H9 (cell line): ENCODE measurements around the gene GHRHR. TPM values are rescaled to one million over a fixed set of nuclear protein-coding genes. Genes with fewer than 3 reads are reported as not detected.

ENCODE experiments used
- DNase-seq: peaks from one replicate; pipeline ENCODE4 v3.0.0-alpha.2; 2017
- H2AFZ ChIP-seq: one replicate; pipeline ENCODE4 v1.6.1; 2013; ENCODE audit warnings: mild to moderate bottlenecking, low read length, control low read depth, moderate library complexity
- H2AK5ac ChIP-seq: 2 replicates; pipeline ENCODE4 v1.6.1; 2013; ENCODE audit warnings: low read length, control low read depth, mixed read lengths; ENCODE audit not compliant: insufficient read length
- H2BK120ac ChIP-seq: one replicate; pipeline ENCODE4 v1.6.1; 2013; ENCODE audit warnings: low read depth, mild to moderate bottlenecking, low read length, control low read depth, inconsistent platforms; ENCODE audit not compliant: poor library complexity, severe bottlenecking
- H2BK12ac ChIP-seq: 2 replicates; pipeline ENCODE4 v1.6.1; 2013; ENCODE audit warnings: low read length, control low read depth, mixed read lengths, low read depth; ENCODE audit not compliant: insufficient read length
- H2BK15ac ChIP-seq: 2 replicates; pipeline ENCODE4 v1.6.1; 2013; ENCODE audit warnings: low read depth, low read length, control low read depth
- H2BK20ac ChIP-seq: one replicate; pipeline ENCODE4 v1.6.1; 2013; ENCODE audit warnings: low read depth, mild to moderate bottlenecking, low read length, control low read depth, inconsistent platforms; ENCODE audit not compliant: poor library complexity, severe bottlenecking
- H2BK5ac ChIP-seq: 2 replicates; pipeline ENCODE4 v1.6.1; 2013; ENCODE audit warnings: low read length, control low read depth, mixed read lengths; ENCODE audit not compliant: insufficient read length
- H3K14ac ChIP-seq: 2 replicates; pipeline ENCODE4 v1.6.1; 2013; ENCODE audit warnings: low read length, control low read depth; ENCODE audit not compliant: insufficient read depth
- H3K18ac ChIP-seq: 2 replicates; pipeline ENCODE4 v1.6.1; 2013; ENCODE audit warnings: low read depth, mild to moderate bottlenecking, mixed read lengths, low read length, control low read depth; ENCODE audit not compliant: insufficient read length
- H3K23ac ChIP-seq: 2 replicates; pipeline ENCODE4 v1.6.1; 2013; ENCODE audit warnings: low read length, control low read depth, mixed read lengths, low read depth; ENCODE audit not compliant: insufficient read length
- H3K23me2 ChIP-seq: 2 replicates; pipeline ENCODE4 v1.6.1; 2013; ENCODE audit warnings: low read depth, mild to moderate bottlenecking, mixed read lengths, low read length, control low read depth; ENCODE audit not compliant: insufficient read length, poor library complexity, severe bottlenecking
- H3K27ac ChIP-seq: 2 replicates; pipeline ENCODE4 v1.5.1; 2013; ENCODE audit warnings: low read length, control low read depth, mixed read lengths, low read depth; ENCODE audit not compliant: insufficient read length
- H3K27me3 ChIP-seq: 2 replicates; pipeline ENCODE4 v1.6.1; 2013; ENCODE audit warnings: low read length, control low read depth, inconsistent platforms; ENCODE audit not compliant: insufficient read depth
- H3K4ac ChIP-seq: 2 replicates; pipeline ENCODE4 v1.6.1; 2013; ENCODE audit warnings: low read depth, mild to moderate bottlenecking, control low read depth, inconsistent platforms, low read length, moderate library complexity
- H3K4me1 ChIP-seq: 2 replicates; pipeline ENCODE4 v1.6.1; 2013; ENCODE audit warnings: low read length, control low read depth, inconsistent platforms; ENCODE audit not compliant: insufficient read depth
- H3K4me2 ChIP-seq: 2 replicates; pipeline ENCODE4 v1.6.1; 2013; ENCODE audit warnings: low read length, control low read depth, mixed read lengths; ENCODE audit not compliant: insufficient read length, insufficient read depth
- H3K56ac ChIP-seq: 2 replicates; pipeline ENCODE4 v1.6.1; 2013; ENCODE audit warnings: low read depth, mild to moderate bottlenecking, mixed read lengths, low read length, control low read depth; ENCODE audit not compliant: insufficient read length
- H3K79me1 ChIP-seq: 2 replicates; pipeline ENCODE4 v1.6.1; 2013; ENCODE audit warnings: low read depth, mild to moderate bottlenecking, moderate library complexity, low read length, control low read depth, inconsistent platforms; ENCODE audit not compliant: insufficient read depth, poor library complexity, severe bottlenecking
- H3K79me2 ChIP-seq: 2 replicates; pipeline ENCODE4 v1.6.1; 2013; ENCODE audit warnings: low read length, control low read depth, inconsistent platforms; ENCODE audit not compliant: insufficient read depth
- H3K9ac ChIP-seq: 2 replicates; pipeline ENCODE4 v1.6.1; 2013; ENCODE audit warnings: low read length, control low read depth, mixed read lengths; ENCODE audit not compliant: insufficient read length; ENCODE audit errors: extremely low read depth
- H3K9me3 ChIP-seq: one replicate; pipeline ENCODE4 v1.6.1; 2013; ENCODE audit warnings: low read depth, low read length, inconsistent platforms; ENCODE audit not compliant: control insufficient read depth
- H3T11ph ChIP-seq: one replicate; pipeline ENCODE4 v1.6.1; 2013; ENCODE audit warnings: mild to moderate bottlenecking, low read length, control low read depth, inconsistent platforms
- H4K20me1 ChIP-seq: one replicate; pipeline ENCODE4 v1.6.1; 2013; ENCODE audit not compliant: control insufficient read depth, insufficient read length, insufficient read depth
- H4K5ac ChIP-seq: 2 replicates; pipeline ENCODE4 v1.6.1; 2013; ENCODE audit warnings: low read depth, mild to moderate bottlenecking, mixed read lengths, low read length, control low read depth; ENCODE audit not compliant: insufficient read length
- H4K8ac ChIP-seq: replicated peaks from 2 replicates; pipeline ENCODE4 v1.6.1; 2013; ENCODE audit warnings: low read length, control low read depth, mixed read lengths, low read depth; ENCODE audit not compliant: insufficient read length
- H4K91ac ChIP-seq: 2 replicates; pipeline ENCODE4 v1.6.1; 2013; ENCODE audit warnings: low read depth, mild to moderate bottlenecking, moderate library complexity, mixed read lengths, low read length, control low read depth; ENCODE audit not compliant: insufficient read length
- H3K27ac Mint-ChIP-seq, 3 experiments: 2 replicates in 2 of 3; 3 replicates in 1 of 3; pipeline ENCODE4 v1.8.0; 2020 to 2021; ENCODE audit warnings: mixed read lengths in 3 of 3, mild to moderate bottlenecking in 1 of 3, moderate library complexity in 1 of 3
- H3K27me3 Mint-ChIP-seq: 2 replicates; pipeline ENCODE4 v1.8.0; 2021; ENCODE audit warnings: low read depth, mild to moderate bottlenecking, moderate library complexity, mixed read lengths
- H3K36me3 Mint-ChIP-seq, 3 experiments: 2 replicates in 2 of 3; 3 replicates in 1 of 3; pipeline ENCODE4 v1.8.0; 2020 to 2021; ENCODE audit warnings: low read depth in 3 of 3, mixed read lengths in 3 of 3; ENCODE audit not compliant: insufficient read depth in 1 of 3
- H3K4me1 Mint-ChIP-seq, 2 experiments: 2 replicates each; pipeline ENCODE4 v1.8.0; 2020; ENCODE audit warnings: mixed read lengths in 2 of 2
- H3K4me3 Mint-ChIP-seq, 2 experiments: 2 replicates in 1 of 2; 3 replicates in 1 of 2; pipeline ENCODE4 v1.8.0; 2020 to 2021; ENCODE audit warnings: mild to moderate bottlenecking in 2 of 2, mixed read lengths in 2 of 2, moderate library complexity in 1 of 2
- H3K9me3 Mint-ChIP-seq, 2 experiments: 2 replicates in 1 of 2; 3 replicates in 1 of 2; pipeline ENCODE4 v1.8.0; 2020; ENCODE audit warnings: mild to moderate bottlenecking in 2 of 2, mixed read lengths in 2 of 2, moderate library complexity in 1 of 2
- WGBS: extraction: QIAGEN DNeasy Blood & Tissue Kit; methylation state at CpG from one replicate; pipeline ENCODE4 v1.1.7; 2013; ENCODE audit warnings: missing lambda C conversion rate, low lambda C conversion rate, mixed read lengths; ENCODE audit not compliant: insufficient read length; ENCODE audit errors: extremely low coverage; 5-methylcytosine and 5-hydroxymethylcytosine counted together
- total RNA-seq: library from RNA; stranded (reverse); gene quantifications from 2 replicates; pipeline ENCODE4 v1.2.1, GENCODE V29; 2021
- TF ChIP-seq, protein P1 (sequence below): fragments of 200-600 bp; sonication (generic); conservative IDR thresholded peaks from 3 replicates; pipeline ENCODE4 v1.8.0; 2021; ENCODE audit warnings: antibody characterized with exemption, mild to moderate bottlenecking

The GHRHR gene
- total RNA-seq, 1 experiment from 2014 or later: 7.4 TPM

DNA sequence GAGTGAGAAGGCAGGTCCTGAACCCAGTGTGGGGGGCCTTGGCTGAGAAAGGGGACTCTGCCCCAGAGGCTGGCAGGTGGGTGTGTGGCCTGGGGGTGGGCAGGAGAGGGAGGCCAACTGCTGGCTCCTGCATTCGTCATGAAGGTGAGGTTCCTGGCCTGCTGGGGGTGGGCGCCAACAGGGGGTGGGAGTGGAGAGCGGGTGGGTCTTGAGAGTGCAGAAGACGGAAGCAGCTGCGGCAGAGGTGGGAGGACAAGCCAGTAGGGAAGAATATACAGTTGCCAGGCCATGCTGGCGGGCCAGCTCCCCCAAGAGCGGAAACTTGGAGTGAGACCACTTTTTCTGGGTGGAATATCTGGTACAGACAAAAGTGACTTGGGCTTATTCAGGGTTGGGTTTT, 23.4 kb downstream of the GHRHR start:
- Mint-ChIP-seq H3K27ac (peak overlapping the region in 2 of 3 experiments; percentile 12 to 79; a peak in 4 of 7 replicates), H3K4me1 (peaks cover 70 to 72% of the 10 kb centered on the region in 2 experiments), H3K27me3 (peaks cover 40% of the 10 kb centered on the region), H3K4me3 (peak overlapping the region; percentile 37 to 52; a peak in 4 of 5 replicates), H3K9me3 (no peaks in the 10 kb centered on the region; a peak in 1 of 5 replicates), H3K36me3 (peaks cover 0 to 2% (median 0%) of the 10 kb centered on the region in 3 experiments; a peak in 2 of 7 replicates)
- Histone ChIP-seq H3K4ac (no peak overlapping the region), H4K8ac (no peak overlapping the region), H3K23ac (no peak overlapping the region), H4K5ac (no peak overlapping the region), H3K27ac (no peak overlapping the region), H3K9ac (no peak overlapping the region), H3K4me2 (no peak overlapping the region), H2BK12ac (no peak overlapping the region), H2BK120ac (no peak overlapping the region), H3K9me3 (no peaks in the 10 kb centered on the region), H3K79me1 (no peaks in the 10 kb centered on the region), H3K56ac (no peak overlapping the region), H3T11ph (no peak overlapping the region), H3K4me1 (peaks cover 4% of the 10 kb centered on the region; the same call in 1 of the 2 replicates), H3K79me2 (no peaks in the 10 kb centered on the region), H2BK15ac (no peak overlapping the region), H3K23me2 (peaks cover 3% of the 10 kb centered on the region), H2AFZ (no peak overlapping the region), H4K20me1 (peaks cover 3% of the 10 kb centered on the region), H3K18ac (no peak overlapping the region), H3K14ac (no peak overlapping the region), H3K27me3 (no peaks in the 10 kb centered on the region; the same call in 1 of the 2 replicates), H2BK20ac (no peak overlapping the region), H4K91ac (no peak overlapping the region), H2BK5ac (no peak overlapping the region), H2AK5ac (no peak overlapping the region)
- DNase-seq: no peak
- no CpG with 5 or more reads among the region's 7 CpGs for WGBS
- TF ChIP-seq, protein P1, sequence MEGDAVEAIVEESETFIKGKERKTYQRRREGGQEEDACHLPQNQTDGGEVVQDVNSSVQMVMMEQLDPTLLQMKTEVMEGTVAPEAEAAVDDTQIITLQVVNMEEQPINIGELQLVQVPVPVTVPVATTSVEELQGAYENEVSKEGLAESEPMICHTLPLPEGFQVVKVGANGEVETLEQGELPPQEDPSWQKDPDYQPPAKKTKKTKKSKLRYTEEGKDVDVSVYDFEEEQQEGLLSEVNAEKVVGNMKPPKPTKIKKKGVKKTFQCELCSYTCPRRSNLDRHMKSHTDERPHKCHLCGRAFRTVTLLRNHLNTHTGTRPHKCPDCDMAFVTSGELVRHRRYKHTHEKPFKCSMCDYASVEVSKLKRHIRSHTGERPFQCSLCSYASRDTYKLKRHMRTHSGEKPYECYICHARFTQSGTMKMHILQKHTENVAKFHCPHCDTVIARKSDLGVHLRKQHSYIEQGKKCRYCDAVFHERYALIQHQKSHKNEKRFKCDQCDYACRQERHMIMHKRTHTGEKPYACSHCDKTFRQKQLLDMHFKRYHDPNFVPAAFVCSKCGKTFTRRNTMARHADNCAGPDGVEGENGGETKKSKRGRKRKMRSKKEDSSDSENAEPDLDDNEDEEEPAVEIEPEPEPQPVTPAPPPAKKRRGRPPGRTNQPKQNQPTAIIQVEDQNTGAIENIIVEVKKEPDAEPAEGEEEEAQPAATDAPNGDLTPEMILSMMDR: no peak
